ENCODE results near the gene TFCP2.

DNA sequence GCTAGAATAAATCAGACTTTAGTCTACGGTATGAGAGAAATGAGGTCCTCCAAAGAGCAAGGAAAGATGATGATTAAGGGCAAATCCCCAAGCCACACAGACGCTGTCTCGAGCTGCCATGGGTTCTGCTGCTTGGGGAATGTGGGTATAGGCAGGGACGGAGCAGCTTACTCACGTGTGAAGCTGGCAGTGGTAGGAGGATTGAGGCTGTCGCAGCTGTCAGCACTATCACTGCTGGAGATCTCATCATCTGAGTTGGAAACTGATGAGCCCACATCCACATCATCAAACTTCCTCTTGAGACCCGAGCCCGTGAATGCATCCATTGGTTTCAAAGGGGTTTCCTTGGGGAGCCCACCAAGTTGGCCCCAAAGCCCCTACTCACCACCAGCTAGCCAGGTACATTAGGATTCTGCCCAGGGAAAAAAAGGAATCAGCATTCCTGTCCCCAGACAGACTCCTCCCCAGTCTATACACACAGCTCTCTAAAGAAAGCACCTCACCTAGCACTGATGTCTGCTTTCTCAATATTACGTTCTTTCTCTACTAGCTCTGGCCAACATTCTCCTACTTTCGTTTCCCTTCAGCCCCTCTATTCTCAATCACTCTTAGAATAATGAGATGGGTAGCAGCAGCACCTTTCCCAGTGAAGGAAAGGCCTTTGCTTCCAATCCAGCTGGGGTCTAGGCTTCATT is 96.6 kb downstream of the TFCP2 start:
- TF ChIP-seq SP1 (IDR thresholded peaks at IDR 0.05) (no peak), BHLHE40 (IDR thresholded peaks at IDR 0.05; ENCODE audit: borderline replicate concordance) (no peak), FOXA1 (IDR thresholded peaks at IDR 0.05) (no peak), SUZ12 (IDR thresholded peaks at IDR 0.05) (no peak), PKNOX1 (IDR thresholded peaks at IDR 0.05) (no peak), HDGF (IDR thresholded peaks at IDR 0.05; ENCODE audit: borderline replicate concordance) (no peak), NFRKB (IDR thresholded peaks at IDR 0.05) (no peak)

Measured in HEK293T (cell line).